Hindlimb muscle (tissue), 1 donor: Measurements from ENCODE around the gene EIF2S3B. TPM values are rescaled to one million over a fixed set of nuclear protein-coding genes. Genes with fewer than 3 reads are reported as not detected.
"Not testable (repeated sequence)": the region's sequence is repeated elsewhere in the genome, so short reads cannot be mapped to it uniquely, and the experiment has no call there.

ENCODE experiments used
- DNase-seq: peaks from one replicate; pipeline ENCODE4 v3.0.0-alpha.2; 2013
- polyA plus RNA-seq: library from polyadenylated mRNA; unstranded; fragments of 120-200 nt; gene quantifications from one replicate; pipeline ENCODE4 v1.2.1, GENCODE V29; 2013; ENCODE audit not compliant: insufficient read length

Gene EIF2S3B
- polyA plus RNA-seq: 0.71 TPM

DNA sequence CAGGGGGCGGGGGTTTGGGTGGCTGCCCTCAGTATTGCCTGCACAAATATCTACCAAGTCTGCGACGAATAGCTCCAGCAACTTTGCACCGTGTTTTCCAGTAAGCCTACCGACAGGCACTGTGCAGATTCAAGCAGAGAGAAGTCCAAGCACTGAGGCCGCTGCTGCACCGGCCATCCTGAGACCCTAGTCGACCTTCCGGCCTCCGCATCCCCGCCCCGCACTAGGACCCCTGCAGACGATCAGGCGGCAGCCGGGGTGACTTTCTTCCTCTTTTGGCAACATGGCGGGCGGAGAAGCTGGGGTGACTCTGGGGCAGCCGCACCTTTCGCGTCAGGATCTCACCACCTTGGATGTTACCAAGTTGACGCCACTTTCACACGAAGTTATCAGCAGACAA lies at the start of gene EIF2S3B:
Gene EIF2S3B (plus strand): TSS at position 271 of the 400 bp plus-strand sequence. CDS start 13 bp downstream, at position 284.
- DNase-seq: no peak

DNA sequence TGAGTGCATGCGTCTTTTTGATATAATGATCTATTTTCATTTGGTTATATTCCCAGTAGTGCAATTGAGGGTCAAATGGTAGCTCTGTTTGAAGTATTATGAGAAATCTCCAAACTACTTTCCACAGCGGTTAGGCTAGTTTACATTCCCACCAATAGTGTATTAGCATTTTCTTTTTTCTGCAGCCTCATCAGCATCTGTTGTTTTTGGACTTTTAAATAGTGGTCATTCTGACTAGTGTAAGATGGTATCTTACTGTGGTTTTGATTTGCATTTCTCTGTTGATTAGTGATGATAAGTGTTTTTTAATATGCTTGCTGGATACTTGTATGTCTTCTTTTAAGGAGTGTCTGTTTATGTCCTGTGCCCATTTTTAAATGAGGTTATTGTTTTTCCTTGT lies 48.8 kb upstream of the EIF2S3B start:
- DNase-seq: no peak

DNA sequence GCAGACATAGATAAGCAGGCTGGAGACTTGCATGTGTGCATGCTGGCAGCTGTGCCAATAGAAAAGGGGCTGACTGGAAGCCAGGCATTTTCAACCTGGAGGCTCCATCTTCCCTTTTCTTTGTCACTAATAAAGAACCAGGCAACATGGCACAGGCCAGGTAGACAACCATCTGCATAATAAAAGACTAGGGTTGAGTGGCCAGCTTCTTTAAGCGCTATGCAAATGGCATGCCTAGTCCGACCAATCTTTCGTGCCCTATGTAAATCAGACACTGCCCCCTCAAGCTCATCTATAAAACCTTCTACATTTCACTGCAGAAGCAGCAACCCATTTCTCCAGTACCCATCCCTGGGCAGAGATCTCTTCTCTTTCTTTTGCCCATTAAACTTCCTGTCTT lies 47.9 kb upstream of the EIF2S3B start:
- DNase-seq: no peak

DNA sequence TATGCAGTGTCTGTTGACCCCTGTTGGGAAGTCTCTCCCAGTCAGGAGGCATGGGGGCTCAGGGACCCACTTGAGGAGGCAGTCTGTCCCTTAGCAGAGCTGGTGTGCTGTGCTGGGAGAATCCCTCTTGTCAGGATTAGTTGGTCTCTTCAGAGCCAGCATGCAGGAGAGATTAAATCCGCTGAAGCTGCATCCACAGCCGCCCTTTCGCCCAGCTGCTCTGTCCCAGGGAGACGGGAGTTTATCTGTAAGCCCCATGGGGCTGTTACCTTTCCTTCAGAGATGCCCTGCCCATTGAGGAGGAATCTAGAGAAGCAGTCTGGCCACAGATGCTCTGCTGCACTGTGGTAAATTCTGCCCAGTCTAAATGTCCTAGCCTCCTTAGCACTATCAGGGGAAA lies 39.4 kb upstream of the EIF2S3B start:
- DNase-seq: no peak

DNA sequence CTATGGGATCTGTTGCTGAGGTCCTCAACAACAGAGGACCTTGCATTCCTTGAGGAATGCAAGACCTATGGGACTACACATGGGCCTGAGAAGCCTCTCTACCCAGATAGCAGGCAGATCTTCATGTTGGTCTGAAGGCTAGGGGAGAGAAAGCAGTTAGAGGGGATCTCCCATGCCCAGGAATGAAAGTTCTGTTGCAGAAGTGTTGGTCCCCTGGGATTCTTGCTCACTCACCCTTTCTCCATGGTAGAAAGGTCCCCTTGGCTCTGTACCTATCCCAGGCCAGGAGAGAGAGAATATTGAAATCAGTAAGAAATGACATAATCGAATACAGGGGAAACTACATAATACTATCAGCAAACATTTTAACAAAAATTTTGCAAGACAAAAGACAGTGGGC lies 36.0 kb upstream of the EIF2S3B start:
- no peak for DNase-seq

DNA sequence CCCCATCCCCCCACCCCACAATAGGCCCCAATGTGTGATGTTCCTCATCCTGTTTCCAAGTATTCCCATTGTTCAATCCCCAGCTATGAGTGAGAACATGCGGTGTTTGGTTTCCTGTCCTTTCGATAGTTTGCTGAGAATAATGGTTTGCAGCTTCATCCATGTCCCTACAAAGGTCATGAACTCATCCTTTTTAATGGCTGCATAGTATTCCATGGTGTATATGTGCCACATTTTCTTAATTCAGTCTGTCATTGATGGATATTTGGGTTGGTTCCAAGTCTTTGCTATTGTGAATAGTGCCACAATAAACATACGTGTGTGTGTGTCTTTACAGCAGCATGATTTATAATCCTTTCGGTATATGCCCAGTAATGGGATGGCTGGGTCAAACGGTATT lies 32.9 kb upstream of the EIF2S3B start:
- DNase-seq: not testable (repeated sequence)

DNA sequence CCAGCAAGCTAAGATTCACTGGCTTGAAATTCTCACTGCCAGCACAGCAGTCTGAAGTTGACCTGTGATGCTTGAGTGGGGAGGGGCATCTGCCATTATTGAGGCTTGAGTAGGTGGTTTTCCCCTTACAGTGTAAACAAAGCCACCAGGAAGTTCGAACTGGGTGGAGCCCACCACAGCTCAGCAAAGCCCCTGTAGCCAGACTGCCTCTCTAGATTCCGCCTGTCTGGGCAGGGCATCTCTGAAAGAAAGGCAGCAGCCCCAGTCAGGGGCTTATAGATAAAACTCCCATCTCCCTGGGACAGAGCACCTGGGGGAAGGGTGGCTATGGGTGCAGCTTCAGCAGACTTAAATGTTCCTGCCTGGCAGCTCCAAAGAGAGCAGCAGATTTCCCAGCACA lies 23.8 kb upstream of the EIF2S3B start:
- DNase-seq: not testable (repeated sequence)

DNA sequence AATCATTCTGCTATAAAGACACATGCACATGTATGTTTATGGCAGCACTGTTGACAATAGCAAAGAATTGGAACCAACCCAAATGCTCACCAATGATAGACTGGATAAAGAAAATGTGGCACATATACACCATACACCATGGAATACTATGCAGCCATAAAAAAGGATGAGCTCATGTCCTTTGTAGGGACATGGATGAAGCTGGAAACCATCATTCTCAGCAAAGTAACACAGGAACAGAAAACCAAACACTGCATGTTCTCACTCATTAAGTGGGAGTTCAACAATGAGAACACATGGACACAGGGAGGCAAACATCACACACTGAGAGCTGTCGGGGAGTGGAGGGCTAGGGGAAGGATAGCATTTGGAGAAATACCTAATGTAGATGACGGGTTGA lies 18.4 kb upstream of the EIF2S3B start:
- DNase-seq: not testable (repeated sequence)

DNA sequence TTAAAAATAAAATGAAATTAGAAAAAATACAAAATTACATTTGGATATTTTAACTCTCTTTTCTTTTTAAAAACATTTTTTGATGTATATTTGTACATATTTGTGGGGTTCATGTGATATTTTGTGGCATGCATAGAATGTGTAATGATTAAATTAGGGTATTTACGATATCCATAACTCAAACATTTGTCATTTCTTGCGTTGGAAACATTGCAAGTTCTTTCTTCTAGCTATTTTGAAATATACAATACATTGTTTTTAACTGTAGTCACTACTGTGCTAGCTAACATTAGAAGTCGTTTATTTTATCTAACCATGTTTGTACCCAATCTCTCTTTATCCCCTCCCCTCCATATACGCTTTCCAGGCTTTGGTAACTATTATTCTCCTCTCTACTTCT lies 13.9 kb upstream of the EIF2S3B start:
- no peak for DNase-seq

DNA sequence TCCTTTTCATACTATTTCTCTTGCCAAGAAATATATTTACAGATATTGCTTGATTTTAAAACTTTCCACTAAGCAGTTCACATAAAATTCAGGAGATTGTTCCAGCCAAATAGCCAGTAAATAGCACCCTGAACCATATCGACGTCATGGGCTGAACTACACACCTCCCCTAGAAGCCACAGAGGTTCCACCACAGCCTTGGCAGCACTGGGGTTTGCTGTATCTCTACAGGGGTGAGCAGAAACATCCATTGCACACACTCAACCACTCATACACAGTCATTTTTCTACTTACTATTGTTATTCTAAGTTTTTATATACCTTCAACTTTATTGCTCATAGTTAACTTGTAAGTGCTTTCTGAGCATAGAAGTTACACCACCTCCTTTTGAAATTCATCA lies 8.1 kb upstream of the EIF2S3B start:
- DNase-seq: no peak

DNA sequence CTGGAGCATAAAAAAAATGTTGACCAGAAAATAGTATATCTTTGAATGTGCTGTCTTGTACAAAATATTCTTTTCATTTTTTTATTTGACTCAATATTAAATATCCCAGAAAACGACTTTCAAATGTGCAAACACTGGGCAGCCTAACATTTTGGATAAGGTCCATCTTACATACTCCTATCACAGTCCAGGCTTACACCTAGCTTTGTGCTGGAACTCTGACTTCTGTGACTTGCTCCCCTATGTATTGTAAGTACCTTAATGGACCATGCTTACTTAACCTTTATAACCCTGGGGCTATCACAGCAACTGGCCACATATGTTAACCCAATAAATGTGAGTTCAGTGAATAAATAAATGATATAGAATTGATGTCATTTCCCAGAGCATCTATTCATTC lies 7.6 kb upstream of the EIF2S3B start:
- DNase-seq: no peak

DNA sequence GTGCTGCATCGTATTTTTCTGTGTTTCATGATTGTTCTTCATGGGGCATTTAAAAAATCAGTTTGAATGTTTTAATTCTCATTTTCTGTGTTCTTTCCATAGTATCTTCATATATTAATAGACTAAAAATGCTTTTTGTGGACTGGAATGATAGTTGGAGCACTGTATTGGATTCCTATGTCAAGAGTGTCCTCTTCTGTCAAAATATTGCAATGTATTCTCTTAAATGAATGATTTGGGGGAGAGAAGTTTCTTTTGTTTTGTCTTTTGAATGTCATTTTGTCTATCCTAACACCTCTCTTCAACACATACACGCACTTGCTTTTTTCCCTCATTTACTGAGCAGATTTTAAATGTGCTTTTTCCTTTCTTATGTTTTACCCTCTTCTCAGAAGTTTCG lies 4.7 kb upstream of the EIF2S3B start:
- no peak for DNase-seq

DNA sequence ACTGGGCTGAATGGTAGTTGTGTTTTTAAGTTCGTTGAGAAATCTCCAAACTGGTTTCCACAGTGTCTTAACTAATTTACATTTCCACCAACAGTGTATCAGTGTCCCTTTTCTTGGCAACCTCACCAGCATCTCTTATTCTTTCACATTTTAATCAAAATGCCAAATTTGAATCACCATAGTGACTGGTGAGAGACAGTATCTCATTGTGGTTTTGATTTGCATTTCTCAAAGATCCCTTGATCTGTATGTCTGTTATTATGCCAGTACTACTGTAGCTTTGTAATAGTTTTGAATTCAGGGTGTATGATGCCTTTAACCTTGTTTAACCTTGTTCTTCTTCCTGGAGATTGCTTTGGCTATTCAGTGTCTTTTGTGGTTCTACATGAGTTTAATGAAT lies 2.2 kb upstream of the EIF2S3B start:
- DNase-seq: no peak

DNA sequence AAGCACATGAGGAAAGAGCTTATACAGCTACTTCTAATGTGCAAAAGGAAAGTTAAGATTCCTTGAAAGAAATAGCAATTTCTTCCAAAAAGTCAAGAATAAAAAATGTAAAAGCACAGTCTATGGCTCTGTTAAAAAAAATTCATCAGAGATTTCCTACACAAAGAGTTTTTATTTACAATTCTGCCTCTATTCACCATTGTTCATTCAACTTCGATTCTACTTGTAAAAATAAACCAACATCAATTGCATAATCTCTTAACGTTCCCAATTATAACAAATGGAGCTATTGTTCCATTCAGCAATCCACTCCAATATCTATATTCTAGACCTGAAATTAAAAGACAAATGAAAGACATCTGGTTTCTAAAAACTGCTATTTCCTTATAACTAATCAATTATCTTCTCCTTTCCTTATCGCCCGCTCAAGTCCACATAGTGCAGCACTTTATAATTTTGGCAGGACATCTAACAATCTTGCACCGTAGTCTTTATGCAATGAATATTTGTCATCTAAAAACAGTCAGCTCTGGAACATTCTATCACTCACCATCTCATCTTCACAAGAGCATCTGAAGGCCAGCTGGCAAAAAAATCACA lies 6.2 kb downstream of the EIF2S3B start:
- DNase-seq: no peak

DNA sequence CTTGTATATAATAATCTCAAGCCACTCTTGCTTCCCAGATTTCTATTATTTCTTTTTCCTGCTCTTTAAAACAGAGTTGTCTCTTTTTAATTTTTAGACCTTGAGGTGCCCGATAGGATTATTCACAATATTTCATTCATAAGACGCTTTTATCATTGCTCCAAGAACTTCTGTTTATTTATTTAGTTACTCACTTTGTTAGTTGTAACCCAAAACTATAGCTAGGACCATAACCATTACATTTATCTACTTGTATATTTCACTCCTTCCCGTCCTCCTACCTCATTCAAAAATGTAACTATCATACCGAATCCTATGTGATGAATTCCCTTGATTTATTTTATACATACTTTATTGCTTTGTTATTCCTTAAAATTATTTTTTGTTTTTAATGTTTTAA lies 7.1 kb downstream of the EIF2S3B start:
- no peak for DNase-seq

DNA sequence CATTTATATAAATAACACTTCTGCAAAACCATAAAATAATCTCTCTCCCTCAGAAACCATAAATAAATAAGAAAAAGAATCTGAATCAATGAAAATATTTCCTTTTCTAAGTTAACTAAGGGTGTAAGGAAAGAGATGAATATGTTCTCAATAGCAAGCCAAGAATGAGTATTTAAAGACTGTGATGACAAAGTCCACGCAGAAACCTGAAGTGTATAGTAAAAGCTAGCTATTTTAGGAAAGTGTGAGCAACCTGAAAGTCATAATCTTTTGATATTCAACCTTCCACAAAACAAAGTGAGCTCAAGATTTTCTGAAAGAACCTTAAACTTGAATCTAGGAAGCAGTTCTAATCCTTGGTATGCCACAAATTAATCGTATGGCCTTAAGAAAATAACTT lies 15.9 kb downstream of the EIF2S3B start:
- no peak for DNase-seq

DNA sequence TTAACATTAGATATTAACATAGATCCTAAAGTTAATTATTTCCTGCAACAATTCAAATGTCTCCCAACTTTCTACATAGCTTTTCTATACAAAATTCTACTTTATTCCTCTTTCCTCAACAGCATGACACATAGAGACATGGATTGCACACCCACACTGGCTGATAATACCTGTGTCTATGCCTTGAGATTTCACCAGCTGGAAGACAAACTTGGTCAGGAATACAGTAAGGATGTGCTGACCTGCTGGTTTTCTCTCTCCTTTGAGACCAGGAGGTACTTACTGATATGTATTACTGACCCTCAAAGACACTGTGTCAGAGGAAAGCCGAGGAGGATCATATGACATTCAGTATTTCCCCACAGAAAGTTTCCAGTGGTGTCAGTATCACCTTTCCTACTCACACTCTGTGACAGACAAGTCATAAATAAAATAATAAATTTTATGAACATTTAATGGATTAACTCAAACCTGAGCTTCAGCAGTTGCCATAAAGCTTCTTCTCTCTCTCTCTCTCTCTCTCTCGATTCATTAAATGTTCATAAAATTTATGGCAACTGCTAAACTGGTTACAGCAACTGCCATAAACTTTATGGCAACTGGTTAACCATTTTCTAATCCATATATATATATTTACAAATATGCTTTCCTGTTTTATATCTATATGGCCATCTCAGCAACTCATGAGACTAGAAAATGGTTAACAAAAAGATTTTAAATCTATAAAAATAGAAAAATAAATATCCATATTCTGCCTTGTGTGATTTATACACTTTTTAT lies 22.7 kb downstream of the EIF2S3B start:
- no peak for DNase-seq

DNA sequence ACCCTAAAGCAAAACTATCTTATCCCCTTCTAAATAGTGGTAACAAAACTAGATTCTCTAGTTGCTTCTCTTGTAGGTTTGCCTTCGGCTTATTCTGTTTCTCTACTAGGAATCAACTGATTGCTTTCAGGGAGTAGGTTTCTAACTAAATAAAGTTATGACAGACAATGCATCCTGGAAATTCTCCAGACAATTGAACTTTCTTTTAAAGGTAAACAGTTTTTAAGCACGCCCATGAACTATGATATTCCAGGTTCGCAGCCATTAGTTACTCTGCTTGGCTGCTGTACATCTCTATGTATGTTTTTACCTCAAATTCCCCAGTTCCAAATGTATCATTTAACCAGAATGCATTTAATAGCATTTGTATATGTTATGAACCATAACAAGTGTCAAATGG lies 23.9 kb downstream of the EIF2S3B start:
- DNase-seq: no peak

DNA sequence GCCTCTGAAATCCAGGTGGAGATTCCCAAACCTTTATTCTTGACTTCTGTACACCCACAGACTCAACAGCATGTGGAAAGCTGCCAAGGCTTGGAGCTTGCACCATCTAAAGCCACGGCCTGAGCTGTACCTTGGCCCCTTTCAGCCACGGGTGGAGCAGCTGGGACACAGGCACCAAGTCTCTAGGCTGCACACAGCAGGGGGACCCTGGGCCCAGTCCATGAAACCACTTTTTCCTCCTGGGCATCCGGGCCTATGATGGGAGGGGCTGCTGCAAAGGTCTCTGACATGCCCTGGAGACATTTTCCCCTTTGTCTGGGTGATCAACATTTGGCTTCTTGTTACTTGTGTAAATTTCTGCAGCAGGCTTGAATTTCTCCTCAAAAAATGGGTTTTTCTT lies 32.0 kb downstream of the EIF2S3B start:
- DNase-seq: no peak

DNA sequence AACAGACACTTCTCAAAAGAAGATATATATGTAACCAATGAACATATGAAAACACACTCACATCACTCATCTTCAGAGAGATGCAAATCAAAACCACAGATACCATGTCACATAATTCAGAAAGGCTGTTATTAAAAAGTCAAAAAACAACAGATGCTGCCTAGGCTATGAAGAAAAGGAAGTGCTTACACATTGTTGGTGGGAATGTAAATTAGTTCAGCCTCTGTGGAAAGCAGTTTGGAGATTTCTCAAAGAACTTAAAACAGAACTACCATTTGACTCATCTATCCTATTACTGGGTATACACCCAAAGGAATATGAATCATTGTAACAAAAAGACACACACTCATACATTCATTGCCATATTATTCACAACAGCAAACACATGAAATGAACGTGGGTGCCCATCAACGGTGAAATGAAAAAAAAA lies 35.1 kb downstream of the EIF2S3B start:
- DNase-seq: no peak

DNA sequence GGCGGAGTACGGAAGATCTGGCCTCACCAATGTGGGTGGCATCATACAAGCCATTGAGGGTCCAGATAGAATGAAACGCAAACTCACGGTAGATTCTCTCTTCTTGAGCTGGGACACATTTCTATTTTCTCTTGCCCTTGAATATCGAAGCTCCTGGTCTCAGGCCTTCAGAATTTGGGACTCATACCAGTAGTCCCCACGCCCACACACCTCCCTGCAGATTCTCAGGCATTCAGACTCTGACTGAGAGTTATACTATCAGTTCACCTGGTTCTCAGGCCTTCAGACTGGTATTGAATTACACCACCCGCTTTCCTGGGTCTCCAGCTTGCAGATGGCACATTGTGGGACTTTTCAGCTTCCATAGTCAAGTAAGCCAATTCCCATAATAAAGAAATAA lies 37.8 kb downstream of the EIF2S3B start:
- DNase-seq: no peak

DNA sequence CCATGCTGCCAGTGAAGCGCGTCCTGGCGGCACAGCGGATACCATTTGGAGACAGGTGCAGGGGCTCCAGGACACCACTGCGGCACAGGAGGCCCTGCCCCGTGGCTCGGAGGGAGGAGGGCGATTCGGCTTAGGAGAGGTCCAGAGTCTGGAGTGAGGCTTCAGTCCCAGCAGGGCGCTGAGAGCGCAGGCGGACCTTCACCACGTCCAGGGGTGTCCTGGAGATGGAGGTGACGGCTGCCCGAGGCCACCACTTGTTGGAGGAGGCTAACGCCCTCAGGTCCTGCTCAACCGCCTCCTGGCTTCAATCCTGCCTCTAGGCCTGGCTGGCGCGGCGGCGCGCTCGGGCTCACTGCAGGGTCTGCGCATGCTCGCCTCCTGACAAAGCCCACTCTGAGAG lies 45.7 kb downstream of the EIF2S3B start:
- no peak for DNase-seq

DNA sequence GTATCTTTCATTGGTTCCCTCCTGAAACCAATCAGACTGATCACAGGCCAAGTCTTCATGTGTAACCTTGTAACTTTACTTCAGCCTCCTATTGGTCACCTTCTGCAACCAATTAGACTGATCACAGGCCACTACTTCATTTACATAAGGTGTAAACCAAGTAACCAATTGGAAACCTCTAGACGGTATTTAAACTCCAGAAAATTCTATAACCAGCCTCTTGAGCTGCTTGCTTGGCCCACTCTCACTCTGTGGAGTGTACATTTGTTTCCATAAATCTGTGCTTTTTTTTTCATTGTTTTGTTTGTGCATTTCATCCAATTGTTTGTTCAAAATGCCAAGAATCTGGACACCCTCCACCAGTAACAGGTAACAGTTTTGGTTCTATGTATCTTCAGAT lies 47.5 kb downstream of the EIF2S3B start:
- no peak for DNase-seq

DNA sequence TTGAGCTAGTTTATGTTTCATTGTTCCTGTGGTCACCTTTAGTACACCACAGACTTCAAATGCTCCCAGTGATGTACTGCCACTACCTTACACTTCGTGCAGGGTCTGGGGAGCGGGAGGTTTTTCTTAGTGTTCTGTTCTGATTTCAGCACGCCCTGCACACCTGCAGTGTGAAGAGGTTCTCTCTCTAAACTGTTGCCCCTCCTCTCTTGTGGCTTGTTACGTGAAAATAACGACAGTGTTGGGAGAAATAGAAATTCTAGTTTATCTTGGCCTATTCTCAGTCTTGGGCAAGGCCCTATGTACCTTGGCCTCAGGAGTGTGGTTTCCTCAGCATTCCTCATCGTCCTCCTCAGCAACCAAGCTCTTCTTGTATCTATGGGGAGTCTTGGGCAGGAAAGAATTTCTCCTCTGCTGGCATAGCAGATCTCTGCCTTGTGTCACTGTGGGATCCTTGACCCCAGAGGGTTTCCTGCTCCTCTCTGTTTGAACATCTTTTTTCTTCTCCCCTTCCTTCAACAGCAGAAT lies 48.6 kb downstream of the EIF2S3B start:
- DNase-seq: no peak
